ENCODE results near the gene DPP6. TPM values are rescaled to one million over a fixed set of nuclear protein-coding genes. Genes with fewer than 3 reads are reported as not detected.

The DPP6 gene
- total RNA-seq, 1 experiment from 2014 or later = not detected

DNA sequence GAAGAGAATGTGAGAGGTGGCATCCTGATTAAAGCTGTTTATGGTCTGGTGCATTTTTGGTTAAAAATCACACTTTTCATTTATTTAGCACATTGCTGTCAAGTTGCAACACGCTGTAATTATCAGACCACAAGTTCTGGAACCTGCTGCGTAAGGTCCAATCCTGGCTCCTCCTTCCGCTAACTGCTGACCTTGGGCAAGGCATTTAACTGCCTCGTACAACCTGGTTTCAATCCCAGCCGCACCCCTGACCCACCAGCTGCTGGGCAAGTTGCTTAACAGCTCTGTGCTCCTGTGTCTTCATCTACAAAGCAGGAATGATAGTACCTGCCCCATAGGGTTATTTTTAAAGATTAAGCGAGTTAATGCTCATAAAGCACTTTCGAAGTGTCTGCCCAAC, 668.9 kb downstream of the DPP6 start:
- no peaks in the 10 kb centered on the region for H3K4me1 Mint-ChIP-seq
- H3K27ac Mint-ChIP-seq = no peak overlapping the region
- H3K9me3 Mint-ChIP-seq = peaks cover 83% of the 10 kb centered on the region
- POLR2A ChIA-PET = no interaction called here
- H3K36me3 Mint-ChIP-seq = peaks cover 80% of the 10 kb centered on the region
- ATAC-seq (no peak), DNase-seq (ENCODE audit: low spot score) (no peak)
- no peaks in the 10 kb centered on the region; the same call in none of the 2 replicates for H3K27me3 Mint-ChIP-seq (ENCODE audit: low read depth)
- no peak overlapping the region for H3K4me3 Mint-ChIP-seq
- CTCF ChIA-PET = no interaction called here
- no peak for TF ChIP-seq ZNF263 (CRISPR knock-in tag; IDR thresholded peaks at IDR 0.05; ENCODE audit: low read depth)
- TF ChIP-seq FOXJ3 (CRISPR knock-in tag; IDR thresholded peaks at IDR 0.05; ENCODE audit: borderline replicate concordance) = no peak
- TF ChIP-seq, protein P1, sequence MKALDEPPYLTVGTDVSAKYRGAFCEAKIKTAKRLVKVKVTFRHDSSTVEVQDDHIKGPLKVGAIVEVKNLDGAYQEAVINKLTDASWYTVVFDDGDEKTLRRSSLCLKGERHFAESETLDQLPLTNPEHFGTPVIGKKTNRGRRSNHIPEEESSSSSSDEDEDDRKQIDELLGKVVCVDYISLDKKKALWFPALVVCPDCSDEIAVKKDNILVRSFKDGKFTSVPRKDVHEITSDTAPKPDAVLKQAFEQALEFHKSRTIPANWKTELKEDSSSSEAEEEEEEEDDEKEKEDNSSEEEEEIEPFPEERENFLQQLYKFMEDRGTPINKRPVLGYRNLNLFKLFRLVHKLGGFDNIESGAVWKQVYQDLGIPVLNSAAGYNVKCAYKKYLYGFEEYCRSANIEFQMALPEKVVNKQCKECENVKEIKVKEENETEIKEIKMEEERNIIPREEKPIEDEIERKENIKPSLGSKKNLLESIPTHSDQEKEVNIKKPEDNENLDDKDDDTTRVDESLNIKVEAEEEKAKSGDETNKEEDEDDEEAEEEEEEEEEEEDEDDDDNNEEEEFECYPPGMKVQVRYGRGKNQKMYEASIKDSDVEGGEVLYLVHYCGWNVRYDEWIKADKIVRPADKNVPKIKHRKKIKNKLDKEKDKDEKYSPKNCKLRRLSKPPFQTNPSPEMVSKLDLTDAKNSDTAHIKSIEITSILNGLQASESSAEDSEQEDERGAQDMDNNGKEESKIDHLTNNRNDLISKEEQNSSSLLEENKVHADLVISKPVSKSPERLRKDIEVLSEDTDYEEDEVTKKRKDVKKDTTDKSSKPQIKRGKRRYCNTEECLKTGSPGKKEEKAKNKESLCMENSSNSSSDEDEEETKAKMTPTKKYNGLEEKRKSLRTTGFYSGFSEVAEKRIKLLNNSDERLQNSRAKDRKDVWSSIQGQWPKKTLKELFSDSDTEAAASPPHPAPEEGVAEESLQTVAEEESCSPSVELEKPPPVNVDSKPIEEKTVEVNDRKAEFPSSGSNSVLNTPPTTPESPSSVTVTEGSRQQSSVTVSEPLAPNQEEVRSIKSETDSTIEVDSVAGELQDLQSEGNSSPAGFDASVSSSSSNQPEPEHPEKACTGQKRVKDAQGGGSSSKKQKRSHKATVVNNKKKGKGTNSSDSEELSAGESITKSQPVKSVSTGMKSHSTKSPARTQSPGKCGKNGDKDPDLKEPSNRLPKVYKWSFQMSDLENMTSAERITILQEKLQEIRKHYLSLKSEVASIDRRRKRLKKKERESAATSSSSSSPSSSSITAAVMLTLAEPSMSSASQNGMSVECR (CRISPR knock-in tag; IDR thresholded peaks at IDR 0.05; ENCODE audit: borderline replicate concordance) = no peak
- TF ChIP-seq, protein P2, sequence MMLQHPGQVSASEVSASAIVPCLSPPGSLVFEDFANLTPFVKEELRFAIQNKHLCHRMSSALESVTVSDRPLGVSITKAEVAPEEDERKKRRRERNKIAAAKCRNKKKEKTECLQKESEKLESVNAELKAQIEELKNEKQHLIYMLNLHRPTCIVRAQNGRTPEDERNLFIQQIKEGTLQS (CRISPR knock-in tag; conservative IDR thresholded peaks at IDR 0.05) = no peak
- TF ChIP-seq, protein P3, sequence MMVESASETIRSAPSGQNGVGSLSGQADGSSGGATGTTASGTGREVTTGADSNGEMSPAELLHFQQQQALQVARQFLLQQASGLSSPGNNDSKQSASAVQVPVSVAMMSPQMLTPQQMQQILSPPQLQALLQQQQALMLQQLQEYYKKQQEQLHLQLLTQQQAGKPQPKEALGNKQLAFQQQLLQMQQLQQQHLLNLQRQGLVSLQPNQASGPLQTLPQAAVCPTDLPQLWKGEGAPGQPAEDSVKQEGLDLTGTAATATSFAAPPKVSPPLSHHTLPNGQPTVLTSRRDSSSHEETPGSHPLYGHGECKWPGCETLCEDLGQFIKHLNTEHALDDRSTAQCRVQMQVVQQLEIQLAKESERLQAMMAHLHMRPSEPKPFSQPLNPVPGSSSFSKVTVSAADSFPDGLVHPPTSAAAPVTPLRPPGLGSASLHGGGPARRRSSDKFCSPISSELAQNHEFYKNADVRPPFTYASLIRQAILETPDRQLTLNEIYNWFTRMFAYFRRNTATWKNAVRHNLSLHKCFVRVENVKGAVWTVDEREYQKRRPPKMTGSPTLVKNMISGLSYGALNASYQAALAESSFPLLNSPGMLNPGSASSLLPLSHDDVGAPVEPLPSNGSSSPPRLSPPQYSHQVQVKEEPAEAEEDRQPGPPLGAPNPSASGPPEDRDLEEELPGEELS (CRISPR knock-in tag; IDR thresholded peaks at IDR 0.05) = no peak
- TF ChIP-seq, protein P4, sequence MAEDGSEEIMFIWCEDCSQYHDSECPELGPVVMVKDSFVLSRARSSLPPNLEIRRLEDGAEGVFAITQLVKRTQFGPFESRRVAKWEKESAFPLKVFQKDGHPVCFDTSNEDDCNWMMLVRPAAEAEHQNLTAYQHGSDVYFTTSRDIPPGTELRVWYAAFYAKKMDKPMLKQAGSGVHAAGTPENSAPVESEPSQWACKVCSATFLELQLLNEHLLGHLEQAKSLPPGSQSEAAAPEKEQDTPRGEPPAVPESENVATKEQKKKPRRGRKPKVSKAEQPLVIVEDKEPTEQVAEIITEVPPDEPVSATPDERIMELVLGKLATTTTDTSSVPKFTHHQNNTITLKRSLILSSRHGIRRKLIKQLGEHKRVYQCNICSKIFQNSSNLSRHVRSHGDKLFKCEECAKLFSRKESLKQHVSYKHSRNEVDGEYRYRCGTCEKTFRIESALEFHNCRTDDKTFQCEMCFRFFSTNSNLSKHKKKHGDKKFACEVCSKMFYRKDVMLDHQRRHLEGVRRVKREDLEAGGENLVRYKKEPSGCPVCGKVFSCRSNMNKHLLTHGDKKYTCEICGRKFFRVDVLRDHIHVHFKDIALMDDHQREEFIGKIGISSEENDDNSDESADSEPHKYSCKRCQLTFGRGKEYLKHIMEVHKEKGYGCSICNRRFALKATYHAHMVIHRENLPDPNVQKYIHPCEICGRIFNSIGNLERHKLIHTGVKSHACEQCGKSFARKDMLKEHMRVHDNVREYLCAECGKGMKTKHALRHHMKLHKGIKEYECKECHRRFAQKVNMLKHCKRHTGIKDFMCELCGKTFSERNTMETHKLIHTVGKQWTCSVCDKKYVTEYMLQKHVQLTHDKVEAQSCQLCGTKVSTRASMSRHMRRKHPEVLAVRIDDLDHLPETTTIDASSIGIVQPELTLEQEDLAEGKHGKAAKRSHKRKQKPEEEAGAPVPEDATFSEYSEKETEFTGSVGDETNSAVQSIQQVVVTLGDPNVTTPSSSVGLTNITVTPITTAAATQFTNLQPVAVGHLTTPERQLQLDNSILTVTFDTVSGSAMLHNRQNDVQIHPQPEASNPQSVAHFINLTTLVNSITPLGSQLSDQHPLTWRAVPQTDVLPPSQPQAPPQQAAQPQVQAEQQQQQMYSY (CRISPR knock-in tag; IDR thresholded peaks at IDR 0.05) = no peak
- TF ChIP-seq ATF1 (CRISPR knock-in tag; IDR thresholded peaks at IDR 0.05) = no peak
- TF ChIP-seq, protein P5, sequence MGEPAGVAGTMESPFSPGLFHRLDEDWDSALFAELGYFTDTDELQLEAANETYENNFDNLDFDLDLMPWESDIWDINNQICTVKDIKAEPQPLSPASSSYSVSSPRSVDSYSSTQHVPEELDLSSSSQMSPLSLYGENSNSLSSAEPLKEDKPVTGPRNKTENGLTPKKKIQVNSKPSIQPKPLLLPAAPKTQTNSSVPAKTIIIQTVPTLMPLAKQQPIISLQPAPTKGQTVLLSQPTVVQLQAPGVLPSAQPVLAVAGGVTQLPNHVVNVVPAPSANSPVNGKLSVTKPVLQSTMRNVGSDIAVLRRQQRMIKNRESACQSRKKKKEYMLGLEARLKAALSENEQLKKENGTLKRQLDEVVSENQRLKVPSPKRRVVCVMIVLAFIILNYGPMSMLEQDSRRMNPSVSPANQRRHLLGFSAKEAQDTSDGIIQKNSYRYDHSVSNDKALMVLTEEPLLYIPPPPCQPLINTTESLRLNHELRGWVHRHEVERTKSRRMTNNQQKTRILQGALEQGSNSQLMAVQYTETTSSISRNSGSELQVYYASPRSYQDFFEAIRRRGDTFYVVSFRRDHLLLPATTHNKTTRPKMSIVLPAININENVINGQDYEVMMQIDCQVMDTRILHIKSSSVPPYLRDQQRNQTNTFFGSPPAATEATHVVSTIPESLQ (CRISPR knock-in tag; IDR thresholded peaks at IDR 0.05) = no peak
- TF ChIP-seq NR3C1 (CRISPR knock-in tag; conservative IDR thresholded peaks at IDR 0.05; ENCODE audit: low read depth) = no peak
- no peak for TF ChIP-seq JUN (CRISPR knock-in tag; IDR thresholded peaks at IDR 0.05)
- TF ChIP-seq, protein P6, sequence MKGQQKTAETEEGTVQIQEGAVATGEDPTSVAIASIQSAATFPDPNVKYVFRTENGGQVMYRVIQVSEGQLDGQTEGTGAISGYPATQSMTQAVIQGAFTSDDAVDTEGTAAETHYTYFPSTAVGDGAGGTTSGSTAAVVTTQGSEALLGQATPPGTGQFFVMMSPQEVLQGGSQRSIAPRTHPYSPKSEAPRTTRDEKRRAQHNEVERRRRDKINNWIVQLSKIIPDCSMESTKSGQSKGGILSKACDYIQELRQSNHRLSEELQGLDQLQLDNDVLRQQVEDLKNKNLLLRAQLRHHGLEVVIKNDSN (CRISPR knock-in tag; IDR thresholded peaks at IDR 0.05) = no peak
- no peak for TF ChIP-seq MXD4 (CRISPR knock-in tag; IDR thresholded peaks at IDR 0.05; ENCODE audit: borderline replicate concordance)
- TF ChIP-seq, protein P7, sequence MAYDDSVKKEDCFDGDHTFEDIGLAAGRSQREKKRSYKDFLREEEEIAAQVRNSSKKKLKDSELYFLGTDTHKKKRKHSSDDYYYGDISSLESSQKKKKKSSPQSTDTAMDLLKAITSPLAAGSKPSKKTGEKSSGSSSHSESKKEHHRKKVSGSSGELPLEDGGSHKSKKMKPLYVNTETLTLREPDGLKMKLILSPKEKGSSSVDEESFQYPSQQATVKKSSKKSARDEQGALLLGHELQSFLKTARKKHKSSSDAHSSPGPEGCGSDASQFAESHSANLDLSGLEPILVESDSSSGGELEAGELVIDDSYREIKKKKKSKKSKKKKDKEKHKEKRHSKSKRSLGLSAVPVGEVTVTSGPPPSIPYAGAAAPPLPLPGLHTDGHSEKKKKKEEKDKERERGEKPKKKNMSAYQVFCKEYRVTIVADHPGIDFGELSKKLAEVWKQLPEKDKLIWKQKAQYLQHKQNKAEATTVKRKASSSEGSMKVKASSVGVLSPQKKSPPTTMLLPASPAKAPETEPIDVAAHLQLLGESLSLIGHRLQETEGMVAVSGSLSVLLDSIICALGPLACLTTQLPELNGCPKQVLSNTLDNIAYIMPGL (CRISPR knock-in tag; IDR thresholded peaks at IDR 0.05) = no peak
- no peak for TF ChIP-seq ZBTB21 (CRISPR knock-in tag; IDR thresholded peaks at IDR 0.05; ENCODE audit: borderline replicate concordance)
- TF ChIP-seq ZNF396 (CRISPR knock-in tag; IDR thresholded peaks at IDR 0.05; ENCODE audit: borderline replicate concordance) = no peak
- TF ChIP-seq, protein P8, sequence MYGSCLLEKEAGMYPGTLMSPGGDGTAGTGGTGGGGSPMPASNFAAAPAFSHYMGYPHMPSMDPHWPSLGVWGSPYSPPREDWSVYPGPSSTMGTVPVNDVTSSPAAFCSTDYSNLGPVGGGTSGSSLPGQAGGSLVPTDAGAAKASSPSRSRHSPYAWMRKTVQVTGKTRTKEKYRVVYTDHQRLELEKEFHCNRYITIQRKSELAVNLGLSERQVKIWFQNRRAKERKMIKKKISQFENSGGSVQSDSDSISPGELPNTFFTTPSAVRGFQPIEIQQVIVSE (CRISPR knock-in tag; IDR thresholded peaks at IDR 0.05; ENCODE audit: borderline replicate concordance) = no peak
- TF ChIP-seq, protein P9, sequence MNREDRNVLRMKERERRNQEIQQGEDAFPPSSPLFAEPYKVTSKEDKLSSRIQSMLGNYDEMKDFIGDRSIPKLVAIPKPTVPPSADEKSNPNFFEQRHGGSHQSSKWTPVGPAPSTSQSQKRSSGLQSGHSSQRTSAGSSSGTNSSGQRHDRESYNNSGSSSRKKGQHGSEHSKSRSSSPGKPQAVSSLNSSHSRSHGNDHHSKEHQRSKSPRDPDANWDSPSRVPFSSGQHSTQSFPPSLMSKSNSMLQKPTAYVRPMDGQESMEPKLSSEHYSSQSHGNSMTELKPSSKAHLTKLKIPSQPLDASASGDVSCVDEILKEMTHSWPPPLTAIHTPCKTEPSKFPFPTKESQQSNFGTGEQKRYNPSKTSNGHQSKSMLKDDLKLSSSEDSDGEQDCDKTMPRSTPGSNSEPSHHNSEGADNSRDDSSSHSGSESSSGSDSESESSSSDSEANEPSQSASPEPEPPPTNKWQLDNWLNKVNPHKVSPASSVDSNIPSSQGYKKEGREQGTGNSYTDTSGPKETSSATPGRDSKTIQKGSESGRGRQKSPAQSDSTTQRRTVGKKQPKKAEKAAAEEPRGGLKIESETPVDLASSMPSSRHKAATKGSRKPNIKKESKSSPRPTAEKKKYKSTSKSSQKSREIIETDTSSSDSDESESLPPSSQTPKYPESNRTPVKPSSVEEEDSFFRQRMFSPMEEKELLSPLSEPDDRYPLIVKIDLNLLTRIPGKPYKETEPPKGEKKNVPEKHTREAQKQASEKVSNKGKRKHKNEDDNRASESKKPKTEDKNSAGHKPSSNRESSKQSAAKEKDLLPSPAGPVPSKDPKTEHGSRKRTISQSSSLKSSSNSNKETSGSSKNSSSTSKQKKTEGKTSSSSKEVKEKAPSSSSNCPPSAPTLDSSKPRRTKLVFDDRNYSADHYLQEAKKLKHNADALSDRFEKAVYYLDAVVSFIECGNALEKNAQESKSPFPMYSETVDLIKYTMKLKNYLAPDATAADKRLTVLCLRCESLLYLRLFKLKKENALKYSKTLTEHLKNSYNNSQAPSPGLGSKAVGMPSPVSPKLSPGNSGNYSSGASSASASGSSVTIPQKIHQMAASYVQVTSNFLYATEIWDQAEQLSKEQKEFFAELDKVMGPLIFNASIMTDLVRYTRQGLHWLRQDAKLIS (CRISPR knock-in tag; IDR thresholded peaks at IDR 0.05; ENCODE audit: borderline replicate concordance) = no peak
